HG03442 (cell line): ENCODE measurements around the gene GNAQ.
"Not testable (repeated sequence)": the region's sequence is repeated elsewhere in the genome, so short reads cannot be mapped to it uniquely, and the experiment has no call there.

ENCODE experiments used
- ATAC-seq: cut with Tn5 transposase; IDR thresholded peaks from one replicate; pipeline ENCODE4 v1.9.1; 2021; ENCODE audit warnings: mild to moderate bottlenecking, moderate library complexity; ENCODE audit not compliant: unreplicated experiment

GNAQ gene

DNA sequence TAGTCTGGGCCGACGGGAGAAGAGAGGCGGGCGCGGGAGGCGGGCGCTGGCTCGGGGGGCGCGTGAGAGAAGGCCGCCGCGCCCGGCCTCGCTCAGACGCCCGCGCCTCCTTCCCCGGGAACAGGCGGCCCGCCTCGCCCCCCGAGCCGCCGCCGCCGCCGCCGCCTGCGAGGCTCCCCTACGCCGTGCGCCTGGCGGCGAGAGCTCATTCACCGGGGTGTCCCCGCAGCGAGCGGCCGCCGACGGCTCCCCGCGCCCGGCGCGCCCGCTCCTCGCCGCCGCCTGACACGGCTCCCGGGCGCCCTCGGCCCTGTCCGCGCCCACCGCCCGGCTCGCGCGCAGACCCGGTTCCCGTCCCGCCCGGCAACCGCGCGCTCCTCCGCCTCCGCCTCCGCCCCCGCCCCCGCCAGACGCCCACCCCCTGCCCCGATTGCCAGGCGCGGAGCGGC lies at the start of gene GNAQ:
GNAQ (minus strand) TSS at position 368 of the 449 bp plus-strand sequence. CDS start 576 bp downstream, outside the sequence.
- ATAC-seq = no peak

DNA sequence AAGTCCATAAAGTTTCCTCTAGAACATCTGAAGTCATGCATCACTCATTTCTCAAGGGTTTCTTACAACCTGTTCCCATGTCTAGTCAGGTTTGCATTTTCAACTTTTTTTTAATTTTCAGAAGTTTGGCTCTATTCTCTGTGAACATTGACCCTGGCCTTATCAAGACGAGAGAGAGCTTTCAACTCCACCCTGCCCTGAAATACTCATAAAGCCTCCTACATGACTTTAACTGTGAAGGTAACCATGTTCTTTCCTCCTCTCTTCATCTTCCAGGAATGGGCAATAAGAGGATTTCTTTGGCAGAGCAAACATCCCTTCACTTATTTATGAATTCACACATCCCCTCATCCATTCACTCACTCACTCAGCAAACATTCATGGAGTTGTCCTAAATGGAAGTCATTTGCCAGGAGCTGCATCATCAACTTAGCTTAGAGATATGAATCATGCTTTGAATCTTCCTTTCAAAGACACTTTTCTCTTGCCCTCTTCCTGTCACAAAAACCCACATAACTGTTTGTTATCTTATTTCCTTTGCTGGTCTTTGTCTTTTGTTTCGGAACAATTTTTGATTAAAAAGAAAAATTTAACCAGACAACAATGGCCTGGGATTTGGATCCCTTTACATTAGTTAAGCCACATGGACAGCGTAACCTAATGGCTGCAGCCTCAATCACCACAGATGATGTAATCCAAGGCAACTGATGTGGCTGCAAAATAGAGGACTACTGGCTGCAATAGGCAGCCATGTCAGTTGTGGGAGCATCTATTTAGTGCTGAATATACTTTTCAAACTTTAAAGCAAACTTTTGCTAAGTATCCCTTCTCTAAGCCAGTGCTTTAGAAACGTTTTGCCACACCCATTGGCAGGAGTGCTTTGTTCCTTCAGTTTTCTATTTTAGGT lies 43.0 kb upstream of the GNAQ start:
- ATAC-seq = no peak

DNA sequence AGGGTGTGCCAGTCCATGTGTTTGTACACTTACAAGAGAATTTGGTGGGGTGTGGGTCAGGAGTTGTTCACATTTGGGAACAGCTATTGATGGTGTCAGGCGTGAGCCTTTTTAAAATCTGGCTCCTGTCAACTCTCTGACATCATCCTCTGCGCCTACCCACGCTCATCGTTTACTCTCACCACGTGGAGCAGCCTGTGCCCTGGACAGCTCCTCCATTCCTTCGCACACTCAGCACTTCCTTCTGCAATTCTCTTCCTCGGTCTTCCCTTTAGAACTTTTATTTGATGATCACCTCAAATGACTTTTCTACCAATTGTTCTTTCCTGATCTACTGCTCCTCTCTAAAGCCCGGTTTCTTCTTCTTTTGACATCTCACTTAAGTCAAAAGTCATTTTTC lies 42.1 kb upstream of the GNAQ start:
- no peak for ATAC-seq

DNA sequence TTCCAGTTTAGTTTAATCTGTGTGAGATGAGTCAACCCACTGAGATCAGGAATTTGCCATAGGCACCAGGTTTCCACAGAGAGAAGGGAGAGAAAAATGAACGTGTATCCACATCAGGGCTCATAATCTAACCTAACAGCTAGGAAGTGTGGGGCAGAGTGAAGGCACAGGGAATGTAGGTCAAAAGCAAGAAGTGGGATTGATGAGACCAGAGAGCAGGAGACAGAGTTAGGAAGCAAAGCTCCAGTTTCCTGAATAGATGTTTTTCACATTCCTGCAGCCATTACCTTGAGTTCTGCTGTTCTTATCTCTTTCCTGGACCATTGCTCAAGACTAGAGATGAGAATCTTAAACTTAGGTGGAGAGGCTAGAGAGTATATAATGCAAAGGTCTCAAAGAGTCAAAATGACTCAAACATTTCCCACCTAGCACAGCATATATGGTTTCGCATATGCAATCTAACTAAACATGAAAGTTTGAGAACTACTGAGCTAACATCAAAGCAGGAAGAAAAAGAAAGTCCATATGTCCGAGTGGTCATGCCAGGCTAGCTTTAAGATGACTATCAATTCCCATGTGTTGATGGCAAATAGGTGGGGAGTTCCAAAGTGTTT lies 41.1 kb upstream of the GNAQ start:
- ATAC-seq = no peak

DNA sequence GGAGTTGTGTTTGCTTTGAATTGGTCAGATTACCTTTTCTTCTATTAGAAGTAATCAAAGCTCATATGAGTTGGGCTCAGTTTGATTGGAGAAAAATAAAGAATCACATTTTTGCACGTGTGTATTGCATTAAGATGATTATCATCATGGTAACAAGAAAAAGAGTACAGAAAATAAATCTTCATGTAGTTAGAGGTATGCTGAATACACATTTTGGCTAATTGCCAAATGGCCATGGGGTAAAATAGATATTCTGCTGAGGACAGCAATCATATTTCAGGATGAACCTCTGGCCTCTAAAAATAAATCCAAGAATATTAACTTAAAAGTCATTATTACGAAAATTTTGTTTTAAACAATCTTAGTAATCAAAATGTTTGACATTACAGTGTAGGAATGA lies 38.9 kb upstream of the GNAQ start:
- no peak for ATAC-seq

DNA sequence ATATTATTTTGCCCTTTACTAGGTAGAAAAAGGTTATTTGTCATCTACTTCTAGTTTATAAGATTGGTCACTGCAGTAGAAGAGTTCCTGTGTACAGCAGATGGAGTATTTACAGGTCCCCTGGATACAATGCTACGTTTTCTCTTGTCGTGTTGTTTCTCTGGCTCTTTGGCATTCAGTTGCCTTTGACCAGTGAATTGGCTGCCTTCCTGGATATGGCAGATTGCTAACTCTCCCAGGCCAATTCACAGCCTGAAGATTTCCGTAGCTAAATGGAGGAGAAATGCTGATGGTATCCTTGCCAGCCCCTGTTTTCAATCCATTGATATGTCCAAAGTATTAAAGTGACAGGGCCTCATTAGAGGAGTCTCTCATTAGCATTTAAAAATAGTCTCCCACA lies 32.5 kb upstream of the GNAQ start:
- ATAC-seq = no peak

DNA sequence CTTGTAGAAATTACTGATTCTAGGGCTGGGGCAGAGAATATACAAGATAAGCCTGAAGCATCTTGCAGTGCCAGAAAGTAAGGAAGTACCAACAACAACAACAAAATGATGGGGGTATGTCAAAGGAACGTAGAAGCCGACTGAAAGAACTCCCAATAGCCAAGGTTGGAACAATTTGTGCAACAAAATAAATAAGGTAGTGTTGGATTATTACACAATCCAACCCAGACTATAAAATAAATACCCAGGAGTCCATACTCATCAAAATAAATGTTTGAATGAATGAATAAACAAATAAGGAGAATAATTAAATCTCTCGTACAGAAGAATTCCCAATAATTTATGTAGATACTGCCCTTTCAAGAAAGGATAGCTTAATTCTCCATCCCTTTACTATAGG lies 31.1 kb upstream of the GNAQ start:
- no peak for ATAC-seq

DNA sequence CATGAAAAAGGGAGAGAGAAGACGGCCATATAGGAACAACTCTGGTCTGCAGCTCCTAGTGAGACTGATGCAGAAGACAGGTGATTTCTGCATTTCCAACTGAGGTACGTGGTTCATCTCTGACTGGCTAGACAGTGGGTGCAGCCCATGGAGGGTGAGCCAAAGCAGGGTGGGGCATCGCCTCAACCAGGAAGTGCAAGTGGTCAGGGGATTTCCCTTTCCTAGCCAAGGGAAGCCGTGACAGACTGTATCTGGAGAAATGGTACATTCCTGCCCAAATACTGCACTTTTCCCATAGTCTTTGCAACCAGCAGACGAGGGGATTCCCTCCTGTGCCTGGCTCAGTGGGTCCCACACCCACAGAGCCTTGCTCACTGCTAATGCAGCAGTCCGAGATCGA lies 22.6 kb upstream of the GNAQ start:
- not testable (repeated sequence) for ATAC-seq

DNA sequence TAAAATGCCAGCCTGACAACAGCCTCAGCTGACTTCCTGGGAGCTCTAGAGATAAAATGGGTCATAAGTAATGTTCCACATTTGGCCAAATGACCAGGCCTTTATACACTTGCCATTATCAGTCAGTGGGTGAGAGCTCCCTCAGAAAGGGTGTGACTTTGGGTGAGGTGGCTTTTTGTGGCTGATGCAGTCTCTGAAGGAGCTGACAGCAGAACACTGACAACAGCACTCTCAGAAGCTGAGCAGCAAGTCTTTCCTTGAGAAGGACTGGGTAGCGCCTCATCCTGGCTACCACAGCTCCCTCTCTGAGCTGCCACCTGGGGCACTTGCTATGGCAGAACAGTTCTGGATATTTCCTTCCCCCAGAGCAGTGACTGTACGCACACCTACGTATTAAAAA lies 22.0 kb upstream of the GNAQ start:
- no peak for ATAC-seq

DNA sequence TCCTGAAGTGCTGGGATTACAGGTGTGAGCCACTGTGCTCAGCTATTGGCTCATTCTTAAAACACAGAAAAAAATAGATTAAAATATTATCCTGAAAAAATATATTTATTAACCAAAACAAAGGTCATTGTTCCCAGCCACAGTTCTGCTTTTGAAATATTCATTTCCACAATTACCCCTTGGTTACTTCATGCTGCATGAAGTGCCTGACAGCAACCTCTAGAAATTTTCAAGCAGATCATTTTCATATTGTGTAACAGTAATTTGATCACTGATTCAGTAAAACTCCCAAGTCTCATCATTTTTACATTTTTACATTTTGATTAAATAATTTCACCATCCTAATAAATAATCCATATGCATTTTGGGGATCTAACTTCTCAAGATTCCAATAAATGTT lies 18.8 kb upstream of the GNAQ start:
- no peak for ATAC-seq

DNA sequence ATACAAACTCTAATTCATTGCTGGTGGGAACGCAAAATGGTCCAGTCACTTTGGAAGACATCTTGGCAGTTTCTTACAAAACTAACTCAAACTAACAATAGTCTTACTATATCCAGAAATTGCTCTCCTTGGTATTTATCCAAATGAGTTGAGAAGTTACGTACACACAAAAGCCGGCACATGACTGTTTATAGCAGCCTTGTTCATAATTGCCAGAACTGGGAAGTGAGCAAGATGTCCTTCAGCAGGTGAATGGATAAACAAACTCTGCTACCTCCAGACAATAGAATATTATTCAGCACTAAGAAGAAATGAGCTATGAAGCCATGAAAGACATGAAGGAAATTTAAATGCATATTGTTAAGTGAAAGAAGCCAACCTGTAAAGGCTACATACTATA lies 17.9 kb upstream of the GNAQ start:
- ATAC-seq = no peak

DNA sequence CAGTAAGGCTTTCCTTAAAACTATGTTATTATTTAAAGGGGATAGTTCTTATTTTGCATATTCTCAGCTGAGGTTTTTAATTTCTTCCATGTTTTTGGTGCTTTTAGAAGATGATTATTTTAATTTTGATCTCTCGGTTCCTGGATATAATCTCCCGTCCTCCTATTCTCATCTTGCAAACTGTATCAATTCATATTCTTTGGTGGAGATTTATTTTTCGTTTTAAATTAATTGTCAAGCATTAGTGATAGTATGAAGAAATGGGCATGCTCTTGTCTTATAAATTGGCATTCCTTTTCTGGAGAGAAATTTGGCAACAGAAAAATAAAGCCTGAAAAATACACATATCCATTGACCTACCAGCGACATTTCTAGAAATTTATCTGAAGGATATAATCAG lies 15.5 kb upstream of the GNAQ start:
- no peak for ATAC-seq

DNA sequence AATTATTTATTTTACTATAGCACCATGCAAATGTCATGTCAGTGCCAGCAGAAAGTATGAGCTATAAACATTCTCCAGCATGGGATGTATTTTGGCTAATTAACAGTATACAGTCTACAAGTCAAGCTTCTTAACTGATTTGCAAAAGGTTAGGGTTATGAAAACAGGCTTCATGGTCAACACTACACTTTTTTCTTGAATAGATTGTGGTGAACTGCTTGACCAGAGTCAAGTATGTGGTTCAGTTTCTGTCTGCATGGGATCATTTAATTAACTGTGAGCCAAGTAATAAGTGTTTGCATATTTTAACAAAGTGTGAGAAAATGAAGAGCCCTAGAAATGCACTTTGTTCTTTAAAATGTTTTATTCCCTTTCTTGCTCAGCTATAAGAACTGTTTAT lies 14.5 kb upstream of the GNAQ start:
- ATAC-seq = no peak

DNA sequence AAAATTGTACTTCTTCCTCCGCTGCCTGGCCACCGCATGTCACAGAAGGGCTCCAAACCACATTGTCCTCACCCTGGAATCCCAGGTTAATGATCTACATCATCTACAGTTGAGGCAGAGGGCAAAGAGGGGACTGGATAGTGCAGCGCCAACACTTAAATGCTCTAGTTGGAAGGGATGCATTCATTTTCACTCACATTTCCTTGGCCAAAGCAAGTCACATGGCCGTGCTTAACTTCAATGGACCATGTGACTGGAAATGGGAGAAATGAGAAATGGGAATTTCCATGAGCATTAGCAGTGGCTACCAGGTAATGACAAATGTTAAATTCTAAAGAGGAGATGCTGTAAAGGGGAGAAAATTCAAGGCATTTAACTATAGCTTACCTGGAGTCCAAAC lies 13.3 kb upstream of the GNAQ start:
- no peak for ATAC-seq

DNA sequence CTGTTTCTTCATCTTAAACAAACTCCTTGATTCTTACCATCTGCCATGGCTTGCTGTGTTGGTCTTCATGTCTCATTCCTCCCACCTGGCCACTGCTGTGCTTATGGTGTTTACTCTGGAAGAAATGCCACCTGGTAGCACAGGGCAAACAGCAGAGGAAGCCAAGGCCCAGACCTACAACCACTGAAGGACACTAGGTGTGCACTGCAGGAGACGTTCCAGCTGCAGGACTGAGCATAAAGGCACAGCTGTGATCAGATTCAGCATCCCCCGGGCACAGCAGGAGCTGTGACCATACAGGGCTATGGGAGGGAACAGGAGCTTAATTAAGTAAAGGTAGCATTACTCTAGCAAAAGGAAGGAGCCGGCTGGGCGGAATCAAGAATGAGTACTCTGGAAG lies 12.6 kb upstream of the GNAQ start:
- no peak for ATAC-seq

DNA sequence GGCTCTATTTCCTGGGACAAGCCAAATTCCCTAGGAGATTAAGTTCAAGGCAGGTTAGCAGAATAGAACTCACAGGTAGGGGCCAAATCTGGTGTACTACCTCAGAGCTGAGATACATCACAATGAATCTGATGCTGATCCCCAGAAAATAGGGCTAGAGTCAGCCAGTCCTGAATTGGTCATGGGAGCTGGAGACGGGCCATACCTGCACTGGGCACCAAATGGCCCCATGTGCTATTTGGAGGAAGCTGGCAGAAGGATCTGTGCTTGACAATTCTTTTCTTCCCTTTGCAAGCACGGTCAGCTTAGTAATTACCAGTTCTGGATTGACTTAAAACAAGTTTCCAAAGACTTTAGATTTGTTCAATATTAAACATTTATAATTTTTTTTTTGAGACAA lies 10.4 kb upstream of the GNAQ start:
- ATAC-seq = no peak

DNA sequence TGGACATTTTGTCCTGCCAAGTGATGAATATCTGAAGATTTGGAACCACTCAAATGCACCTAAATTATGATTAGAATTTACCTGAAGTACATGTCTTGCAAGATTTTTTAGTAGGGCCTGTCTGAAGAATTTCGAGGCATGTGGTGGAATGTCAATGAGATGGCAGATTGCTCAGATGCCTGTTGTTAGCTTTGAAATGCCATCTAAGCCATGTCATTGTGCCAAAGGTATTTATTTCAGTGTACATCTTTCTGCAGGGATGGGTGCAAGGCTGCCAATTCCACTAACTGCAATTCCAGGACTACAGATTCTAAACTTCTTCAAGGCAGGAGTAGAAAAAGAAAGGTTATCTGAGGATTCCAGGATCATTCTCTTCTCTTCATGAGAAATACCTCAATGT lies 9.1 kb upstream of the GNAQ start:
- no peak for ATAC-seq

DNA sequence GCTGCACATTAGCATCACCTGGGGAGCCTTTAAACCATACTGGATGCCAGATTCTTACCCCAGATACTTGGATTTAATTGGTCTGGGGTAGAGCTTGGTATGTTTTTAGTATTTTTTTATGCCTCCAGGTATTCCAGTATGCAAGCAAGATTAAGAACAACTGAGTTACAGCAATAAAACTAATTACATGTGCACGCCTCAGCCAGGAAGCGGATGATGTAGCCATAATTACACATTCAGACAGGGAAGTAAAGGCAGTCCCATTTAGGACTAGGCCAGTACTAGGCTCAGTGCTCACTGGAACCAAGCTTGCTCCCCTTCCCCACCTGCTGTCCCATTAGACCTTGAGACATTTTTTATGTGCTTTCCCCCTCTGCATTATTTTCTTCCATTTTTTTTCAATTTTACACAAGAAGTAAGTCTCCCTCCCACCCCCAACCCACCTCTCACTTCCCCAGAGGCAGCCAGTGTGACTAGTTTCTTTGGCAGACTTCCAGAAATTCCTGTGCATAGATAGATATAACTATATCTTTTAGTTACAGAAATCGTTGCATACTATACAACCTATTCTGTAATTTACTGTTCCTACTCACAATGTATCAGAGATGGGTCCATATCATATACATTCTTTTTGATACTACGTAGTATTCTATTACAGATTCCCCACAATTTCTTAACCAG lies 7.1 kb upstream of the GNAQ start:
- ATAC-seq = no peak

DNA sequence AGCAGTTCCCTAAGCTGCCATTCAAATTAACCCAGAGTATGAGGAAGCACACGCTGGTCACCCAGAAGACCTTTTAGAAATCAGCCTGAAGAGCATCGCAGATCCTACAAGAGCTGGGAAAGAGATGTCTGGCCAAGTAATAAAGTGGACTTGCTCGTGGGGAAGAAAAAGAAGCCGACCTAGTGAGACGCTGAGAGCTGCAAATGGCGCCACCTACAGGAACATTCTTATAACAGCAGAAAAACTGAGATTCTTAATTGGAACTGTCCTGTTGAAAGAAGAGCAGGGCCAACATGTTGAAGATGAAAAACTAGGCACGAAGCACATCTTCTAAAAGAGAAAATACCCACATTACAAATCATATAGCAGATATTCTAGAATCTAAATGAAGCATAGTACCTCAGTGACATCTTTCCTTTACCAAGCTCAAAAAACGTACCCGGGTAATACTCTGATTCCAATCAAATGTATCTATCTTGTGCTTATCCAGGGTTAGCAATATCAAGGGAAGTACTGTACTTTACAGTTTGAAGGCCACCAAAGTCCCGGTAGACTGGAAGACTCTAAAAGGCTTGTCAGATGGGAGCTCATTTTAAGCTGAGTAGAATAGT lies 3.9 kb upstream of the GNAQ start:
- no peak for ATAC-seq

DNA sequence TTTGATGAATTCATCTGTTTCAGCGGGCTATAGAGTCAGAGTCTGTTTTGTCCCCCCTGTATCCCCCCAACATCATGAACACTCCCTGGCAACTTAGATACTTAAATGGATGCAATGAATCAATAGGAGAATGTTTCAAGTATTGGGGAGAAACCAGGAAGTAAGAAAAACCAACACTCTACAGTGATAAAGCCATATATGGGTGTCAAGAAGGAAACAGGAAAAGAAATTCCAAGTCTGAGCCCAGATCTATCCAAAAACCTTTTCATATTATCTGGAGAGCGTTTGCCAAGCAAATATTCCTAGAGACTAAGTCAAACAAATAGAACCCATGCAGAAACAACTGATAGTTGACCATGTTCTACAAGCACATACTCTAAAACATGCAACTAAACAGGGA lies 2.3 kb upstream of the GNAQ start:
- no peak for ATAC-seq

DNA sequence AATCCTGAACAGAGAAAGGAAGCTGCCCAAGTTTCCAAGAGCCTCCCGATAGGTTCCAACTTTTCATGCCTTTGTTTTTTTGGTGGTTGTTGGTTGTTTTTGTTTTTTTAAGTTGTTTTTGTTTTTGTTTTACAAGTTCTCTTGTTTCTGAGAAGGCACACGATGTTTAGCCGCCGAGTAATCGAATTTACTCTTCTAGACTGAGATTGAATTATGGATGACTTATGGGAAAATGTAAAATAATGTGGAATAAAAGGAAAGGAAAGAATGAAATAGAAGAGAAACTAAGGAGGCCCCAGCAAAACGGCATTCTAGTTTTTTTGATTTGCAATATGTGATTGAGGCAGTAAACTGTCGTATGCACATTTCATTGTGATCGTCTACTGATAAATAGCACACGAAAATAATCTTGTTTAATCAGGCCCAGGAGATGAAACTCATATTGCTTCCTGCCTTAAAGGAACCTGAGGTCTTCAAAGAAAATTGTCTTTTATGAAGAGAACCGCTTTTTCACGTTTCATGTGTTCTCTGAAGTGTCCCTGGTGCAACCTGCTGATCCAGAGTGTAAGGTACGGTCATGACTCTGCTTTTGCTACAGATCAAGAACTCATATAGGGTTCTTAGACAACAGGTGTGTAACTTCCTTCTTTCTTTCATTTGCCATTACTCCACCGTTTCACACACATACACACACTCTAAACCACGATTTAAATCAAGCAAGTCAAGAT lies 1.3 kb upstream of the GNAQ start:
- no peak for ATAC-seq
